ENCODE results near the gene S1PR1.

S1PR1 gene

DNA sequence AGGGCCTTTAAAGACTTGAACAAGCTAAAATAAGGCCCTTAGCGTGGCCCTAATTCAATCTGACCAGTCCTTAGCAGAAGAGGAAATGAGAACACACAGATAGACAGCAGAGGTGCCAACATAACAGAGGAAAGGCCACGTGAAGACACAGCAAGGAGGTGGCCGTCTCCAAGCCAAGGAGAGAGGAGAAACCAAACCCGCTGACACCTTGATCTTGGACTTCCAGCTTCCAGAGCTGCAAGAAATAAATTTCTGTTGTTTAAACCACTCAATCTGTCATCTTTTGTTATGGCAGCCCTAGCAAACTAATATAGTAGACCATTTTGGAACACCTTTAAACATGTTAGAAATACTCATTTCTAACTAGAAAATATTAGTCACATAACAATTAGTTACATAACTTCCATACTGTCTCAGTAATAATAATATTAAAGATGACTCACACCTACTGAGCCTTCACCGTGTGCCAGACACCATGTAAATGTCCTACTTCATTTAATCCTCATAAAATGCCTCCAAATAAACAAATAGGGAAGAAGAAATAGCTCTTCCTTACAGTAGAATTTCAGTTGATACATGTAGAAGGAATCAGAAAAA, 47.9 kb downstream of the S1PR1 start:
- Histone ChIP-seq H3K4me2 (ENCODE audit: low read length) (no peak overlapping the region), H3K27me3 (ENCODE audit: control insufficient read depth, insufficient read depth, low read length) (no peaks in the 10 kb centered on the region), H3K36me3 (ENCODE audit: insufficient read depth, low read length) (no peaks in the 10 kb centered on the region), H3K9ac (ENCODE audit: low read depth, low read length) (no peak overlapping the region), H3K4me1 (ENCODE audit: control insufficient read depth, insufficient read depth, low read length) (peaks cover 13% of the 10 kb centered on the region), H3K4me3 (ENCODE audit: low read length) (no peak overlapping the region), H3K9me3 (replicated peaks; ENCODE audit: low read length) (no peaks in the 10 kb centered on the region)

DNA sequence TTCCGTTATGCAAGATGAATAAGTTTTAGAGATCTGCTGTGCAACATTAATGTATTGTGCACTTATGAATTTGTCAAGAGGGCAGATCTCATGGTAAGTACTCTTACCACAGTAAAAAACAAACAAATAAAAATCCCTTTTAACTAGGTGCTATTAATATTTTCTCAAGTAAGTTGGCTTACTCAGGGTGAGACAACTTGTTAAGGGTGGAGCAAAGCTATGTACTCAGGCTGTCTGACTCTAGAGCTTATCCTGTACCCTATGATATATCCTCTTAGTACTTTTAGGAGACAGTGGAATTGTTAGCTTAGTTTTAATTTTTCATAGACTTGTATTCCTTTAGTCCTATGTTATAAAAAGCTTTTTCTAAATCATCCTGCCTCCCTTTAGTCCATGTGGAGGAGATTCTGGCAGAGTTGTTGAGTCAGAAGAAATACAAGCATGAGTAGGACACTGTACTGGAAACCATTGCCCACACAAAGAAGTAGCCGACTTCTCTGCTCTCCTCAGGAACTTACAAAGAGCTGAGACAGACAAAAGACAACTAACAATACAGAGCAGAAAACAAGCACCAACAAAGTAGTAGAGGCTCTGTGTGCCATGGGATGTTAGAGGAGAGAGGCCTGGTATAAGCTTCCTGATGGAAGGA, 49.2 kb downstream of the S1PR1 start:
- H3K9me3 ChIP-seq (replicated peaks; ENCODE audit: low read length) = no peaks in the 10 kb centered on the region
- H3K27me3 ChIP-seq (ENCODE audit: control insufficient read depth, insufficient read depth, low read length) = no peaks in the 10 kb centered on the region
- H3K36me3 ChIP-seq (ENCODE audit: insufficient read depth, low read length) = no peaks in the 10 kb centered on the region
- peaks cover 16% of the 10 kb centered on the region for H3K4me1 ChIP-seq (ENCODE audit: control insufficient read depth, insufficient read depth, low read length)
- no peak overlapping the region for H3K9ac ChIP-seq (ENCODE audit: low read depth, low read length)
- H3K4me2 ChIP-seq (ENCODE audit: low read length) = no peak overlapping the region
- no peak overlapping the region for H3K4me3 ChIP-seq (ENCODE audit: low read length)

DNA sequence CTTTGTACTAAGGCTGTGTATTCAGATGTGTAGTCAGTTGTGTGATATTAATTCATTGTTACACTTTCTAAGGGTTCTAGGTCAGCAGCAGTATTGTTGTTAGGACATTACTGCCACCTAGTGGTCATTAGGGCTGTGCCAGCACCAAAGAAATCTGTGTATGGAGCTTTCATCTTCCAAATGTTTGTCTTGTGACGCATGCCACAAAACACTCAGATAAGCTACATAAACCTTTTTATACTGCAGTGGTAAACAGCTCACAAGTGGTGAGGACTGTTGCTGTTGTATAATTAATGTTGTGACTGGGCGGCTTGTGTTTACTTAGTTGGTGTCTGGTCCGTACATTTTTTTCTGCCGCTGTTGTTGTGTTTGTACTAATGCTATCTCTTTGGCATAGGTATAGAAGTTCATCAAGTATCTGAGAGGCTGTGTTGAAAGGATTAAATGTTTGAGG, 51.7 kb downstream of the S1PR1 start:
- Histone ChIP-seq H3K27me3 (ENCODE audit: control insufficient read depth, insufficient read depth, low read length) (no peaks in the 10 kb centered on the region), H3K36me3 (ENCODE audit: insufficient read depth, low read length) (no peaks in the 10 kb centered on the region), H3K9me3 (replicated peaks; ENCODE audit: low read length) (no peaks in the 10 kb centered on the region), H3K4me3 (ENCODE audit: low read length) (no peak overlapping the region), H3K9ac (ENCODE audit: low read depth, low read length) (no peak overlapping the region), H3K4me1 (ENCODE audit: control insufficient read depth, insufficient read depth, low read length) (peaks cover 19% of the 10 kb centered on the region), H3K4me2 (ENCODE audit: low read length) (peak overlapping the region; percentile 67)

DNA sequence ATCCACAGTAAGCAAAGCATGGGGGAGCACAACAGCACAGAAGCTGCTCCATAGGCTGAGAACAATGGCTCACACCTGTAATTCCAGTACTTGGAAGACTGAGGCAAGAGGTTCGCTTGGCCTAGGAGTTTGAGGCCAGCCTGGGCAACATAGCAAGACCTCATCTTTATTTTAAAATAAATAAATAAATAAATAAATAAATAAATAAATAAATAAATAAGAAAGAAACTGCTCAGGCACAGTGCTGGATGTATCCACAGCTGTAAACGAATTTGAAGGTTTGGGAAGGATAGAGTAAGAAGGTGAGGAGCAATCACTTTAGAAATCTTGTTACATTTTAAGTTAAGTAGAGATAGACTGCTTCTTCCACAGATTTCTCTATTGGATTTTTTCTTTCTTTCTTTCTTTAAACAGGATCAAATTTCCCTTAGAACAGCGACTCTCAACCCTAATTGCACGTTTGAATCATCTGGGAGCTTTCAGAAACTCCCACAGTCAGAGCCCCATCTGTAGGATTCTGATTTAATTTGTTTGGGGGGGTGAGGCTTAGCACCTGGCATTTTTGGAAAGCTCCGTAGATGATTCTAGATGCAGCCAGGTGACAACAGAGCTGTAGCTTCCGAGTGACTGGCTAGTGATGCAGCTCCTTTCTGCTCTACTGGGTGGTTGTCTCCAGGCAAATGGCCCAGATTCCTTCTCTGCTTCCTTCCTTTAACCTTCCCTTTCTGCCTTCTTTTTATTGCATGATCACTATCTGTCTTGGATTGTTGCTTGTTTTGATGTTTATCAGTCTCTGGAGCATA, 53.5 kb downstream of the S1PR1 start:
- no peaks in the 10 kb centered on the region for H3K36me3 ChIP-seq (ENCODE audit: insufficient read depth, low read length)
- H3K4me1 ChIP-seq (ENCODE audit: control insufficient read depth, insufficient read depth, low read length) = peaks cover 19% of the 10 kb centered on the region
- no peaks in the 10 kb centered on the region for H3K27me3 ChIP-seq (ENCODE audit: control insufficient read depth, insufficient read depth, low read length)
- no peaks in the 10 kb centered on the region for H3K9me3 ChIP-seq (replicated peaks; ENCODE audit: low read length)
- H3K9ac ChIP-seq (ENCODE audit: low read depth, low read length) = no peak overlapping the region
- no peak overlapping the region for H3K4me2 ChIP-seq (ENCODE audit: low read length)
- no peak overlapping the region for H3K4me3 ChIP-seq (ENCODE audit: low read length)

All from skeletal muscle satellite cell (primary cell).